GM18909 (cell line): ENCODE measurements around the gene TMEM212.
"Not testable (repeated sequence)": the region's sequence is repeated elsewhere in the genome, so short reads cannot be mapped to it uniquely, and the experiment has no call there.

Experiments
- ATAC-seq: cut with Tn5 transposase; IDR thresholded peaks from one replicate; pipeline ENCODE4 v1.9.1; 2021; ENCODE audit warnings: mild to moderate bottlenecking; ENCODE audit not compliant: unreplicated experiment, poor library complexity

TMEM212 gene

DNA sequence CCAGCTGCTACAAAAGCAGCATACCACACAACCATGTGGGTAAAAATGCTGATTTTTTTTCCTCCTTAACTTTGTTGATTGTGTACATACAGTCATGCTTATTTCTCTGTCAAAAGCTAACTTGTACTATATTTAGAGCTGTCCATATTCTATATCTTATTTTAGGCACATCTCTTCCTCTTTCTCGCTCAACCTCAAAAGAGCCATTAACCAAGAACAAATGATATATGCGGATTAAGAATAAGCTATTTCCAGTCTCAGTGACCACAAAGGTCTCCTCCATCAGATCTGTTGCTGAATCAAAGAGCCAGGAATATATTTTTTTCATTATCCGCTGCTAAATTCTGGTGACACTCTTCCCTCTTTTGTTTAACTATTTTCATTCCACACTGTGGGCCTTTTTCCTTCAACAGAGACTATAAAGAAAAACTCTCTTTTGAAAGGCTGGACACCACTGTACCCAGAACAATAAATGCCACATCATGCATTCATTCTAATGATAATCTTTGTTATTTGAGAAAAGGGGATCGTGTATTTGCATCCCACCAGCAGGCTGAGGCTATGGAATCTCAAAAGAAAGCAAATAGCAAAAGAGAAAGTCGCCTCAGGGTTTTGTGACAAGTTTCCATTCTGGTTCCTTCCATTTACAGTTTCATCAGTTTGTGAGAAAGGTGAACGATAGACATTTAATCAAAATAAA lies 8.0 kb downstream of the TMEM212 start:
- no peak for ATAC-seq

DNA sequence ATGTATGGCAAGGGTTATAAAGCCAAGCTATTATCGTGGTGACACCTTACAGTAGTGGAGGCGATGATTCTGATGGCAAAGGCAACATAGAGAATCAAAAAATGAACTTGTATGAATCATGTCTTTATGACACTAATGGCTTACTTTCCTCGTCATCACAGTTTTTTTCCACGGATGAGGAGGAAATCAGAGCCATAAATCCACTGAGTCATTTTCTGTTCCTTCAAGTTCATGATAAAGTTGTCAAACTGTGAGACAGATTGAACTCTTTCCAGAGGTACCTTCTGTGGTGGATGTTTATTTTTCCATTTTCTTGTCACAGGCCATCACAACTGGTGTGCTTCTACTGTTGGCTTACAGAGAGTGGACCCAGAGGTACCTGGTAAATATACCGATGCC lies 8.5 kb downstream of the TMEM212 start:
- ATAC-seq, result no peak

DNA sequence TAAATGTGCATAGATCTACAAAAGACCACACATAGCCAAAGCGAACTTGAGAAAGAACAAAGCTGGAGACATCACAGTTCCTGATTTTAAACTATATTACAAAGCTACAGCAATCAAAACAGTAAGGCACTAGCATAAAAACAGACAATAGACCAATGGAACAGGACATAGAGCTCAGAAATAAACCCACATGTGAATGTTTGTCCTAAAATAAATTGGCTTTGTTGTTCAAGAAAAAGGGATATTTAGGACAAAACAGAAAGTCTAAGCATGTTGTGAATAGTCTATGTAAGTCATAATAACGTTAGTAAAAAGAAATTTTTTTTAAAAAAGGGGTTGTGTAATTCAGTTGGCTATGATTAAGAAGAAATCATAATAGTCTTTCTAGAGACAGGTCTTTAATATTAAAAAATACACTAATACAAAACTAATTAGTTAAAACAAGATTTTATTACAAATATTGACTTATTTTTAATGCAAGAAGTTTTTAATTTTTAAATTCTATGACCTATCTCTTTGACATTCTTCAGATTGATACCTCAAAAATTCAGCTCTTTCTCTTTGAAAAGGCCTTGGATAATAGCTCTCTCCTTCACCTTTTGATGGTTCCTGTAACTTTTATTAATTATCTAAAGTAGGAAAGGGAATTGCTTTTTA lies 11.6 kb downstream of the TMEM212 start:
- no peak for ATAC-seq

DNA sequence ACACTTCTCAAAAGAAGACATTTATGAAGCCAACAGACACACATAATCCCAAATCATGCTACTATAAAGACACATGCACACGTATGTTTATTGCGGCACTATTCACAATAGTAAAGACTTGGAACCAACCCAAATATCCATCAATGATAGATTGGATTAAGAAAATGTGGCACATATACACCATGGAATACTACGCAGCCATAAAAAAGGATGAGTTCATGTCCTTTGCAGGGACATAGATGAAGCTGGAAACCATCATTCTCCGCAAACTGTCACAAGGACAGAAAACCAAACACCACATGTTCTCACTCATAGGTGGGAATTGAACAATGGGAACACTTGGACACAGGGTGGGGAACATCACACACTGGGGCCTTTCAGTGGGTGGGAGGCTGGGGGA lies 15.6 kb downstream of the TMEM212 start:
- not testable (repeated sequence) for ATAC-seq

DNA sequence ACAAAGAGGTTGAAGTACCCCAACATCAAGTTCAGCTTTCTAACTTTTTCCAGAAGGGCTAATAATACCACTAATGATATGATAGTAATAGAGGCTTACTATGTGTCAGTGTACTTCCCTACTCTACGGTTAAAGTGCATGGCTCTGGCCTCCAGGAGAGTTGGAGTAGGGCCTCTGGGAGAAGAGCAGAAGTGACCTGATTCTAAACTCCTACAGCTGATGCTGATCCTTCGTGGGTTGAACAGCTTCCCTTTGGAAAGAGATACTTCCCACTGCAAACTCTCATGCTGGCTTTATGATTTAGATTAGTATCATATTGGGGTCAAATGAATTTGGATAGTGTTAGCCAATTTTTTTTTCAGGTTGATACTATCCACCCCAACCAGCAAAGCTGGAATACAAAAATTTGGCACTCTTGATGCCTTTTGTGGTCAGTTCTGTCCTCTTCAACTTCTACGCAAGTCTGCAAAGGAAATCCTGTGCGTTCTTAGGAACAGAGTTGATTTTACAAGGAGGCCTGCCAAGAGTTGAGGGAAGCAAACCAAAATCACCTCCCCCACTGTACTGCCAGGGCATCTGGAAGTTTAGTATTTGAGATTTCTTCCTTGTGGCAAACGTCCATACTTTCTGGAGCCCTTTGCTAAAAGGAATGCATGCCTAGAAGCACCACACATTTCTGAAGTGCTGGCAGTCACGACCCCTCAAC lies 17.8 kb downstream of the TMEM212 start:
- no peak for ATAC-seq

DNA sequence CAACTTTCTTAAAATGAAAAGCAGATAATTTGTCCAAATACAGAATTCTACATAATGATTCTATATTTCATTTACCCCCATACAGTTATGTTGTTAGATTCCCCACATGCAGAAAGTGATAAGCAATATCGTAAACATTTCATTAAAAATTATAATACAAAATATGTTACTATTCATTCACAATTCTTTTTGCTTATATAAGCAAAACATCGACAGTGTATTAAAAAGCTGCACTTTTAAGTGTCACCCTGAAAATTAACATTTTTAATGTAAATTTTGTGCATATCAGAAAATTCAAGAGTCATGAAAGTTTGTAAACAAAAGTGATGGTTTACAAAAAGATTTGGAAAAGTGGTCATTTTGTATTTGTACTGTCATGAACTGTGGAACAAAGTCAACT lies 19.2 kb downstream of the TMEM212 start:
- ATAC-seq, result no peak

DNA sequence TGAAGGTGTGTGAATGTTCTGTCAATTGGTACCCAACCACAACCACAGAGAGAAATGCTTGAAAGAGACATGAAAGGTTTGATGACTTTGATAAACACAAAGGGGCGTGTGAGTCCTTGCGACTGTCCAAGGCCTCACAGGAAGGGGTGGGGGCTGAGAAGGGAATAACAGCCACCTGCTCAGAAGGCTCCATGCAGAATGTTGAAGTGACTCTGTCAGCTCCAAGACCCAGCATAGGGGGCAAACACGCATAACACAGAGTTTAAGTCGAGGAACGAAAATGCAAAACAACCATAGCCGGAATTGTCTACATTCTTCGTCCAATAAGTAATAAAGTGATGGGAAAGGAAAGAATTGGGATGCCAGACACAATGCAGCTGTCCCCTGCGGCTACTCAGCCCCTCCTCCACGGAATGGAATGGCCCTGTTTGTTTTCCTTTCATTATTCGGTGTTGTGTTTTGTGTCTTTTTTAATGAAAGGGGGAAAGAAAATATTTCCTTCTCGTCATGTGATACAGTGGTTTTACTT lies 19.9 kb downstream of the TMEM212 start:
- ATAC-seq, result no peak

DNA sequence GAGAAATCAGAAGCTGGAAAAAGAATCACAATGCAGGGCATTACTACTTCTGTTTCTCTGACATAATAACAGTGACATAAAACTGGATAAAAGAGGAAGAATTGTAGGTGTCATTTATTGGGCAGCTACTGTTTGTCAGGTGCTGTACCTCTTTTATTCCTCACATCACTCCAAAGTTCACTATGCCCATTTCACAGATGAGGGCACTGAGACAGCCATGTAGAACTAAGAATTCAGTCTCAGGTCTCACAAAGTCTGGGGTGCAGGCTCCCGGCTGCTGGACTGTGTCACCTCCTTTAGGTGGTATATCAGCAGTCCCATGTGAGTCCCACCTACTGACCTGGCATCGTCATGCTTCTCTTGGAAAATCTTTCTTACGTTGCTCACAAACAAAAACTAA lies 20.8 kb downstream of the TMEM212 start:
- no peak for ATAC-seq

DNA sequence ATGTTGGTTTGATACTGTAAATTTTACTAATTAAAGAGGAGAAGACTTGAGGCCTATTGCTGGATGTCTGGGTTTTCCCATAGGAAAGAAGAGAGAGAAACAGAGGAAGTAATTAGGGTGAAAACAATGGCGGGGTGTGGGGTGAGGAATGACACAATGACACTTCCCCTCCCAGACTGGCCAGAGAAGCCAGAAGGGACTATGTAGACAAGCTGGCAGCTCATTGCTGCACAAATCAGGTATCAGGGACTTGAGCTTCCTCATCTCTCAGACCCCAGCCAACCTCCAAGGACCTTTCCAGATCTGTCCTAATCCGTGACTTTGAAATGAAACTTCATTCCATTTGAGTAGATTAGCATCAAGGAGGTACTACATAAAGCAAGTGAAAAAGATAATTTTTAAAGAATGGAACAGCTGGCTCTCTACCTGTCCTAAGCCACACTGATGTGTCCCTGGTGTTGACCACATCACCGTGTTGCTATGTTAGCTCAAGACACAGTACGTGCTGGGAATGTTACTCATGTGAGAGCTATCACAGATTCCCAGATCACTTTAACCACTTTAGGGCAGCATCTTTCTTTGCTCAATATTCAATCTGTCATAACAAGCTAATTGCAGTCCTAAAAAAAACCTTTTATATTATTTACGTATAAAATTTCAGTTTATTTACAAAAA lies 22.2 kb downstream of the TMEM212 start:
- ATAC-seq, result no peak

DNA sequence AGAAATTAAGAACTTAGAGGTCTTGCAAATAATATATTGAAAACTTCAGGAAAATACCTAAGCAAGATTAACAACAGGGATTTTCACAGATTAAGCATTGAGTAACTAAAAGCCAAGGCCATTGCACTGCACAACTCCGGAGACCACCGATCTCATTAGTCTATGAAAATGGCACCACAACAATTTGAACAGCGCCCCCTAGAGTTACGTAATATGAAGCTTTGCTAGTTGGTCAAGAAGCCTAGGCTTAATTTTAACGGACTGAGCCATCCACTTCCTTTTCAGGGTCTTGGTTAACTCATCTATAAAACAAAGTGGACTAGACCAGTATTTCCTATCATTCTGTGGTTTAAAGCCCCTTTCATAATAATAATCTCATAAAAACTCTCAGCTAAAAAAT lies 24.8 kb downstream of the TMEM212 start:
- ATAC-seq, result no peak

DNA sequence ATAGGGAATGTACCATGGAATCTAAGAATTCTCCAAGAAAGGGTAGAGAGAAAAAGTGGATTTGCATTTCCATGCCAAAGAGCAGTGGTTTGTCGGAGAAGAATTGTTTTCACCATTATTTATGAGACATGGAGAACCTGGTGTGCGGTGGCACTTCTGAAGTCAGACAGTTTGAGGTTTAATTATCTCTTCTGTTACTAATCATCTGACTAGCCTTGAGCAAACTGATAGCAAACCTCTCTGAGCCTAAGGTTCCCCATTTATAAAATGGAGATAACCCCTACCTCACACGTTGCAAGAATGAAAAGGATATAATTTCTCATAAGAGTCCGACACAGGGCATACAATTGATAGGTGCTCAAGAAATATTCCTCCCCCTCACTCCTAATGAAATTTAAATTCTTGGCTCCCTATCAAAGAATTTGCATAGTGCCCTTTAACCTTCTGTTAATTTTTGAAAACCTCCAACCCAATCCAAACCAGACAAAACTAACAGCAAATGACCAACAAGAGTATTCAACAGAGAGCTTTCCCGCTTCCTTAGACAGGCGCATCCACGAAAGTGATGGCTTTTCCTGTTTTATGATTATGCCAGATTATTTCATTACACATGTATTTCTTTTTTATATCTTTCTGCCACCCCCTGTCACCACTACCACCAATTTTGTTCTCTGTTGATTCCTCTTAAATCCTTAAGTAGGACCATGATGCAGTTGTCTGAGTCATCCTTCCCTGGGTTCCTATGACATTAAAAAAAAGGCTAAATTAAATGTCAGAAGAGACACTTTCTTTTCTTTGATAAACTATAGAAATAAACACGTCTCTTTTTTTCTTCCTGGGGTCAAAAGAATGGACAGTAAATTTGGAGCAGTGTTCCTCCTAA lies 28.5 kb downstream of the TMEM212 start:
- ATAC-seq, result no peak

DNA sequence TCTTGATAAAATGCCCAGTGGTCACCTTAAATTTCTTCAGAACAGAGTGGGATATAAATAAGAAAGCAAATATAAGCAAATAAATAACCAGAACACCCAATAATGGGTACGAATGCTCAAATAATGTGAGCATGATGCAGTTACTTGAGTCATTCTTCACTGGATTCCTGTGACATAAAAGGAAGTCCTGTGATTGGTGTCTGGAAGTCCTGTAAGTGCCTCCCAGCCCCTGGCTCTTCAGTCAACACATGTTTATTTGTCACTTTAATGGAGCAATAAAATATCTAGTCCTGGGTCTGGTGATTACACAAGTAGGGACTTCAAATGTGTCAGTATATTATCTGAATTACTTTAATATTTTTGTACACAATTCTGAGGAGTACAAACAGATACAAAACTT lies 30.4 kb downstream of the TMEM212 start:
- ATAC-seq, result no peak

DNA sequence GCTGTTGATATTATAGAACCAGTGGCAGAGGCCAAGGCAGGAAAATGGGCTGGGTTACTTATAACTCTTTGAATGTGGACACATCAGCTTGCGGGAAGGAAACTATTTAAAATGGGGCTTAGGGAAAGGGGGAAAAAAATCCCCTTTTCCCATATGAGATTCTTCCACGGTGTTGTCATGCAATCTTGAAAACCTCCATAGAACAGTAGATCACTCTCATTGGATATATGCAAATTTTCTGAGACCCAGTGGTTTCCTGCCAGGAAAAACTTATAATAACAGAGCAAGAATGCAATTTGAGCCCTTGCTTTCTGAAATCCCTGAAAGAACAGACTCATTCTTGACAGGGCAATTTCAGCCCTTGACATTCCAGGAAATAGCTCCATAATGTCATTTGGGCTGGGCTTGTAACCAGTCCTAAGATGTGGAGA lies 31.1 kb downstream of the TMEM212 start:
- ATAC-seq, result no peak

DNA sequence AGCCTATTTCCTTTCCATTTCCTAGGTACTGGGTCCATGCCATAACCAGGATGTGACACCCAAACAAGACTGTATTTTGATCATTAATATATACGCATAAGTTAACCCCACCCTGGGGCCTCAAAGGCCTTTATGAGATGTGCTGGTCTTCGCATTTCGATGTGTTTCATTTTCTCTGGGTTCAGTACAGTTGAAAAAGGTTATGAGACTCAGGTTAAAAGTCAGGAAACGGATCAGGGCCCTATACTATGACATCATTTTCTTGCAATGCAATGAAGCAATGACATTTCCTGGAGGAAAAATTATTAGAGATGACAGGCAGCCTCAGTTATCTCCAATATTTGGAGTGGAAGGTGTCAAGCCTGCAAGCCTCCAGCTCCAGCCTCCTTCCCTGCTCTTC lies 31.7 kb downstream of the TMEM212 start:
- no peak for ATAC-seq

DNA sequence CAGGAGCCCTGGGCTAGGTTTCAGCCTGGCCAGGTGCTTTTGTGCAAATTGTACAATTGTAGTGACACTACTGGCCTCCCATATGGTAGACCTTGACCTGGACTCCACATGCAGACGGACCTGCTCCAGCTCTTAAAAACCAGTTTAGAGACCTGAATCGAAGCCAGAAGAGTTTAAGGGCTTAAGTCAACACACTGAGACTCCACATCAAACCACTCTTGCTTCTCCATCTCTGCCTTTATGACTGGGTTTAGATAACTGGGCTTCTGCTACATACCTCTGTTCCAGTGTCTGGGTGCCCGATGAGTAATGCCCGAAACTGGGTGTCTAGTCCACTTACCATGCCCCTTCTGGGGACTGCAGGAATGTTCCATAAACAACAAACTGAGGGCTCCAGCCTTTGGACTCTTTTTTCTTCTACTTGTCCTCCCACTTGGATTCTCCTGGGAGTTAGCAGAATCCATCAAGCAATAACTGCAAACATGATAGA lies 32.8 kb downstream of the TMEM212 start:
- no peak for ATAC-seq

DNA sequence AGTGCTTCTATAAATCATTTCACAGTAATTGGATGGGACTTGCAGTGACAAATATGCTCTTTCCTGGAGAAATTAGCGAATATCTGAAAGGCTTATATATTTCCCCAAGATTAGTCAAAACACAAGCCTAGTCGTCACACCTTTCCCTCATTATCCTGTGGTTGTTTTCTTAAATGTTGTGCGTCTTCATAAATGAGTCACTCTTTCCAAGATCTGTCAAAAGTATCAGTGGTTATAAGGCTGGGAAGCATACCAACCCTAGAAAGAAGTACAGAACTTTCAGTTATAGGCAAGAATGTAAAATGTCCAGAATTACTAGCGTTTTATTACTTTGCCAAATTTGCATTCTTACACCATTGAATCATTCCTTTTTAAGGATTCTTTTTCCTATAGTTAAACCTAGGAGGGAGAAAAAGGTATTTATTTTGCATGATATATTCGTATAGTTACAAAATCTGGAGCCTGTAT lies 33.6 kb downstream of the TMEM212 start:
- no peak for ATAC-seq

DNA sequence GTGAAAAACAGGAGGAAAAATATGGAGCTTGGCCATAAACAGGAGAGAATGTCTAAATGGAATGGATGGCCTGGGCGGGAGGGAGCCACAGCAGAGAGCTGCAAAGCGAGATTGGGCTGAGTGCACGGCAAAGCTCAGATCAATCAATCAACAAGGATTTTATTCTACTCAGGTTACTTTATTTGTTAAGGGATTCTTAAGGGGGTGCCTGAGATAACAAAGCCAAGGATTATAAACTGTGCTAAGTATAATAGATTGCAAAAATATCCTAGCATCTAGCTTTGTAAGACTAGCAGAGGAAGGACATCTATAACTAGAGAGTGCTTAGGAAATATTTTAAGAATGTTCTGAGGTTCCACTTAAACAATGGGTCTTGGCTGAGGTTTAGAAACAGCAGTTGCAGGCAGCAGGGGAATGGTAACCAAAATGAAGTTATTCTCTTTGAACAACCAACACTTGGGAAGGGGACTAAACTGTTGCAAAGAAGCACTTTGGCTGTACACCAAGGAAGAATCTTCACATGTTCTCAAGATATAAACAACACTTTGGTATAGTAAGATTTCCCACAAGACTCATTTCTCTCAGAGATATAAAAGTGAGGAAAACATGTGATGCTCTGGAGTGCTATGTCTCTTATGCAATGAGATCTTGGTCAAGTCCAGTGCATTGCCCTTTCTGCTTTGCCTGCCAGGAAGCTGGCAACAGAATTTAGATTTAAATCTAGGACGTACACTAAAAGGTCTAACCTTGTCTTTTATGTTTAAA lies 35.5 kb downstream of the TMEM212 start:
- ATAC-seq, result no peak

DNA sequence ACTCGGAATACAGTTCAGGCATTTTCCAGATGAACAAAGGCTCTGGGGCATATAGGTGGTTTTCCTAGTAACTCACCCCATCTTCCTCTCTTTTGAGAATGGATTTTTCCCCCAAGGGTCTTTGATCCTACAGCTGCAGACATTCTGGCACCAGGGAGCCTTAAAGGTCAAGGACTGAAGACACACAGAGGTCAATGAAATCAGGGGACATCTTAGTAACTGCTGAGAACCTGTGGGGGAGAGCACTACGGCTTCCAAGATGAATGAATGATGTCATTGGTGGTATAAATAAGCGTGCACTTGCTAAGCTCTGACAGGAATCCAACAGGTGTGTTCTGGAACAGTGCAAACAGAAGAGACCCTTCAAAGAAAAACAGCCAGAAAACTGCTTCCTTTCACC lies 36.3 kb downstream of the TMEM212 start:
- no peak for ATAC-seq
